Adrenal gland (tissue), 5 donors: ENCODE results near the gene DIAPH3.

Experiments
- CTCF ChIP-seq, 6 experiments: fragments of 450-650 bp in 4 of 6; fragments of 200-600 bp in 2 of 6; sonication (generic) in 1 of 6; IDR thresholded peaks; 1 replicate in 5 of 6; 2 replicates in 1 of 6; pipeline versions ENCODE4 v1.5.1 to v1.8.0; 2016 to 2021; ENCODE audit warnings: antibody characterized with exemption in 6 of 6, mild to moderate bottlenecking in 2 of 6, moderate library complexity in 1 of 6
- POLR2A ChIP-seq, 2 donors: fragments of 450-650 bp; IDR thresholded peaks; one replicate each; pipeline ENCODE4 v1.6.1; 2017; ENCODE audit warnings: antibody characterized with exemption in 2 of 2, mild to moderate bottlenecking in 2 of 2, moderate library complexity in 1 of 2
- donor health status: DM: no; HTN: no; CAD: no.

DNA sequence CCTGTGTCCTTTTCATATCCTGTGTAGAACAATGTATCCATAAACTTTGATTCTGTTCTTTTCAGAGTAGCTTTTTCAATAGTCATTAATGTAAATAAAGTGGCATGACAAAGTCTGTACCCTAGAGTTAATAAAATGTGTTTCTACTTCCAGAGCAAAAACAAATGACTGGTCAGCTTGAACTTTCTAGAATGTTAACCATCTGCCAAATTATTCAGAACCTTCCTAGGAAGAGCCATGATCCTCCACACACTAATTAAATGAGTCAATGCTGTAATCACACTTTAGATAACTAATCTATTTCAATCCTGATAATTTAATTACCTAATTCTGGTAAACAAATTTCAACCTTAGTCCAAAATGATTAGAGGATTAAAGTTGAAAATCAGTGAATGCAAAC, 73.2 kb downstream of the DIAPH3 start:
- TF ChIP-seq CTCF (IDR thresholded peaks at IDR 0.05) (no peak), POLR2A (IDR thresholded peaks at IDR 0.05) (no peak)
